Gastroesophageal sphincter (tissue), 4 donors: ENCODE results near the gene ARMC8. TPM values are rescaled to one million over a fixed set of nuclear protein-coding genes. Genes with fewer than 3 reads are reported as not detected.

Experiments
- ATAC-seq: fragments of 150-250 bp; one replicate; pipeline ENCODE4 v1.9.1; 2016; ENCODE audit warnings: mild to moderate bottlenecking, moderate library complexity
- H3K27ac ChIP-seq, 4 donors: fragments of 200-600 bp; sonication (generic) in 3 of 4; 1 replicate in 3 of 4; 2 replicates in 1 of 4; pipeline ENCODE4 v1.5.1; 2016 to 2019
- H3K27me3 ChIP-seq: fragments of 200-600 bp; sonication (generic); one replicate; pipeline ENCODE4 v1.5.1; 2019
- H3K36me3 ChIP-seq, 2 donors: fragments of 200-600 bp; sonication (generic); one replicate each; pipeline ENCODE4 v1.5.1; 2019; ENCODE audit warnings: control low read depth in 1 of 2
- H3K4me1 ChIP-seq, 3 donors: fragments of 200-600 bp; sonication (generic); 1 replicate in 2 of 3; 2 replicates in 1 of 3; pipeline ENCODE4 v1.5.1; 2016 to 2019; ENCODE audit warnings: control low read depth in 2 of 3
- H3K4me3 ChIP-seq, 2 donors: fragments of 200-600 bp; sonication (generic); one replicate each; pipeline ENCODE4 v1.5.1; 2019; ENCODE audit warnings: mild to moderate bottlenecking in 1 of 2, moderate library complexity in 1 of 2
- H3K9me3 ChIP-seq, 3 donors: fragments of 200-600 bp; sonication (generic); one replicate each; pipeline ENCODE4 v1.5.1; 2017 to 2019; ENCODE audit warnings: control low read depth in 2 of 3
- EP300 ChIP-seq: sonication (generic); formaldehyde crosslinking; IDR thresholded peaks from one replicate; pipeline ENCODE4 v1.6.1; 2017; ENCODE audit warnings: antibody characterized with exemption, mild to moderate bottlenecking
- POLR2A ChIP-seq, 2 donors: fragments of 450-650 bp; IDR thresholded peaks; one replicate each; pipeline ENCODE4 v1.6.1; 2017; ENCODE audit warnings: antibody characterized with exemption in 2 of 2, mild to moderate bottlenecking in 2 of 2, moderate library complexity in 1 of 2
- POLR2AphosphoS5 ChIP-seq: sonication (generic); formaldehyde crosslinking; IDR thresholded peaks from one replicate; pipeline ENCODE4 v1.6.1; 2017; ENCODE audit warnings: antibody characterized with exemption
- WGBS, 2 donors: methylation state at CpG; one replicate each; pipeline ENCODE4 v1.1.5; 2018; ENCODE audit warnings: low coverage in 1 of 2; 5-methylcytosine and 5-hydroxymethylcytosine counted together
- total RNA-seq, 4 donors: library from RNA; depleted of rRNA; stranded (reverse); fragments of >200 nt; gene quantifications; one replicate each; pipeline ENCODE4 v1.1.0, GENCODE V29; 2016
- TF ChIP-seq, protein P1 (sequence below), 4 experiments: fragments of 200-600 bp in 2 of 4; fragments of 450-650 bp in 2 of 4; sonication (generic) in 1 of 4; IDR thresholded peaks; one replicate each; pipeline ENCODE4 v1.5.1; 2017 to 2019; ENCODE audit warnings: antibody characterized with exemption in 4 of 4, mild to moderate bottlenecking in 2 of 4, moderate library complexity in 2 of 4

Gene ARMC8
- total RNA-seq, 4 donors from 2014 or later: 76.0 to 102 (median 91.6) TPM

DNA sequence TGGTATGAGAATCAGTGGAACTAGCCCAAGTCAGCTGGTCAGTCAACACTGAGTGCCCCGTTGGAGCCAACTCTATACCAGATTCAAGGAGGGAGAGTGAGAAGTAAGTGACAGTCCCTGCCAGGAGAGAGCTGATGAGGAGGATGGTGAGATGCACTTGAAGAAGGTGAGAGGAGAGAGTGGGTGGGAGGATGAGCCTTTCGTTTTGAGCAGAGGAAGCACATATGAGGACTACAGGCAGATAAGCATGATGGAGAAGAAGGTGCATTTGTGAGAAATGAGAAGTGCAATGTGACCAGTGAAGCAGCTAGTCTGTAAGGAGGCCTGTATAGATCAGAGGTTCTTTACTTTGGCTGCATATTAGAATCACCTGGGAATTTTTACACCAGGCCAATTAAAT is 102.2 kb downstream of the ARMC8 start:
- no peak for ATAC-seq
- H3K4me3 ChIP-seq: no peak overlapping the region
- no peak overlapping the region for H3K27ac ChIP-seq
- H3K36me3 ChIP-seq: peaks cover 6 to 100% of the 10 kb centered on the region in 2 donors
- no peaks in the 10 kb centered on the region for H3K27me3 ChIP-seq
- no peaks in the 10 kb centered on the region for H3K9me3 ChIP-seq
- no peak for TF ChIP-seq EP300
- TF ChIP-seq, protein P1, sequence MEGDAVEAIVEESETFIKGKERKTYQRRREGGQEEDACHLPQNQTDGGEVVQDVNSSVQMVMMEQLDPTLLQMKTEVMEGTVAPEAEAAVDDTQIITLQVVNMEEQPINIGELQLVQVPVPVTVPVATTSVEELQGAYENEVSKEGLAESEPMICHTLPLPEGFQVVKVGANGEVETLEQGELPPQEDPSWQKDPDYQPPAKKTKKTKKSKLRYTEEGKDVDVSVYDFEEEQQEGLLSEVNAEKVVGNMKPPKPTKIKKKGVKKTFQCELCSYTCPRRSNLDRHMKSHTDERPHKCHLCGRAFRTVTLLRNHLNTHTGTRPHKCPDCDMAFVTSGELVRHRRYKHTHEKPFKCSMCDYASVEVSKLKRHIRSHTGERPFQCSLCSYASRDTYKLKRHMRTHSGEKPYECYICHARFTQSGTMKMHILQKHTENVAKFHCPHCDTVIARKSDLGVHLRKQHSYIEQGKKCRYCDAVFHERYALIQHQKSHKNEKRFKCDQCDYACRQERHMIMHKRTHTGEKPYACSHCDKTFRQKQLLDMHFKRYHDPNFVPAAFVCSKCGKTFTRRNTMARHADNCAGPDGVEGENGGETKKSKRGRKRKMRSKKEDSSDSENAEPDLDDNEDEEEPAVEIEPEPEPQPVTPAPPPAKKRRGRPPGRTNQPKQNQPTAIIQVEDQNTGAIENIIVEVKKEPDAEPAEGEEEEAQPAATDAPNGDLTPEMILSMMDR (IDR thresholded peaks at IDR 0.05): no peak
- no peak for TF ChIP-seq POLR2A (IDR thresholded peaks at IDR 0.05)
- no peak for TF ChIP-seq POLR2AphosphoS5
- H3K4me1 ChIP-seq: no peaks in the 10 kb centered on the region
- 88 to 100% methylated on average over 1 to 2 of the region's 2 CpGs for WGBS, 2 donors

DNA sequence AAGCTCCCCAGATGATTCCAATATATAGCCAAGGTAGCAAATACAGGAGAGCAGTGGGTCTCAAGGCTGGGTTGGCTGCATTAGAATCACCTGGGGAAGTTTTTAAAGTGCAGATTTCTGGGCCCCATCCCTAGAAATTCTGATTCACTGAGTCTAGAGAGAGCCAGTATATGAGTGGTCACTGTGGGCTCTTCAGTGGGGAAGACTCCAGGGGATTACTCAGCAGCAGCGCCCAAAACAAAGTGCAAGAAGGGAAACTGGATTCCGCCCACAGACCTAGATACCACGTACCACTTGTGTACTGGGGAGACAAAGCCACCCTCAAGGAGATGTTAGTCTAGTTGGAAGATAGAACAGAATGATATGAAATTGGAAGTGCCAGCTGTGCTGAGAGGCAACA is 102.6 kb downstream of the ARMC8 start:
- Histone ChIP-seq H3K36me3 (peaks cover 6 to 100% of the 10 kb centered on the region in 2 donors), H3K27me3 (no peaks in the 10 kb centered on the region), H3K4me3 (no peak overlapping the region), H3K9me3 (no peaks in the 10 kb centered on the region), H3K4me1 (no peaks in the 10 kb centered on the region), H3K27ac (no peak overlapping the region)
- no peak for ATAC-seq
- 90% methylated on average over 2 of the region's 3 CpGs; no CpG with 5 or more reads in 1 of the 2 donors for WGBS, 2 donors
- TF ChIP-seq, protein P1 (IDR thresholded peaks at IDR 0.05): no peak
- no peak for TF ChIP-seq EP300
- no peak for TF ChIP-seq POLR2AphosphoS5
- no peak for TF ChIP-seq POLR2A (IDR thresholded peaks at IDR 0.05)

DNA sequence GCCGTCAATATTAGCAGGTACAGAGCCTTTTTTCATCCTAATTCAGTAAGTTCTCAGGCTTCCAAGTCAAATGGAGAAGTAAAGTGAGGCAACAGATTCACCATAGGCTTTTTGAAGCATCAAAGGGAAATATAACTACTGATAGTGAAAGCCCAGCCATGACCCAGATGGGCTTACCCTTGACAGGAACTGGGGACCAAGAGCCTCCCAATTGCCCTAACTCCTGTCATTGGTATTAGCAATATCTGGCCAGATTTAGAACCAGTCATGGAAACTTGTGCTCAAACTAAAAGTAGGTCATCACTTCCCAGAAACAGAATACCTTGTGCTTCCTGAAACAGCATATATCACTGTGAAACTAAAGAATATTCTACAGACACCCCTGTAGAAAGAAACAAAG is 109.5 kb downstream of the ARMC8 start:
- TF ChIP-seq EP300 (no peak), POLR2AphosphoS5 (no peak), POLR2A (IDR thresholded peaks at IDR 0.05) (no peak)
- TF ChIP-seq, protein P1 (IDR thresholded peaks at IDR 0.05): no peak
- ATAC-seq: no peak
- no peak overlapping the region for H3K4me3 ChIP-seq
- no peak overlapping the region for H3K27ac ChIP-seq
- peaks cover 0 to 80% of the 10 kb centered on the region in 2 donors for H3K36me3 ChIP-seq
- 100% methylated on average over 1 of the region's 1 CpG; no CpG with 5 or more reads in 1 of the 2 donors for WGBS, 2 donors
- no peaks in the 10 kb centered on the region for H3K27me3 ChIP-seq
- H3K4me1 ChIP-seq: no peaks in the 10 kb centered on the region
- no peaks in the 10 kb centered on the region for H3K9me3 ChIP-seq

DNA sequence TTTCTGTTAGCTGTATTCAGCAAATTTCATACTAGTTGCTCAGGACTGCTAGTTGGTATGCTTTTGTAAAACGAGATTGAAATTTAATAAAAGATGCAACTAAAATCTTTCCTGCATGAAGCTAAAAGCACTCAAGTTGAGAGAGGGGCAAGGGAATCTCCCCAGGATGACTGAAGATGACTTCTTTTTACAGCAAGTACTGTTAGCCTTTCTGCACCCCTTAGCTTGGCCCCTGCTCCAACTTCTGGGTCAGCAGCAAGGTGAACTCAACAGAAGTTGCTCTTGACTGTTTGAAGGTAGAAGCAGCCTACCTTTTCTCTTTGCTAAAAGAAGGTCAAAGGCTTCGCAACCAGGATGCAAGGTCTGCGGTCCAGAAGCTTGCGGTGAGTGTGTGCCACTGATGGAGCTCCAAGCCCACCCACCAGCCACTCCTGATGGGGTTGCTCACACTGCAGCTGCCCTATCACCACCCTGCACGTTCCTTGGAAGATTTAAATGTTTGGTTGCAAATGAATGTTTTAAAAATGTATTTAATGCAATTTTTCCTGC is 110.0 kb downstream of the ARMC8 start:
- no peak overlapping the region for H3K4me3 ChIP-seq
- no peak overlapping the region for H3K27ac ChIP-seq
- peaks cover 0 to 75% of the 10 kb centered on the region in 2 donors for H3K36me3 ChIP-seq
- H3K4me1 ChIP-seq: no peaks in the 10 kb centered on the region
- H3K9me3 ChIP-seq: no peaks in the 10 kb centered on the region
- no peak for TF ChIP-seq POLR2A (IDR thresholded peaks at IDR 0.05)
- no peak for TF ChIP-seq POLR2AphosphoS5
- TF ChIP-seq EP300: no peak
- TF ChIP-seq, protein P1 (IDR thresholded peaks at IDR 0.05): no peak
- H3K27me3 ChIP-seq: no peaks in the 10 kb centered on the region
- 78 to 92% methylated on average over 5 of the region's 5 CpGs for WGBS, 2 donors
- no peak for ATAC-seq

DNA sequence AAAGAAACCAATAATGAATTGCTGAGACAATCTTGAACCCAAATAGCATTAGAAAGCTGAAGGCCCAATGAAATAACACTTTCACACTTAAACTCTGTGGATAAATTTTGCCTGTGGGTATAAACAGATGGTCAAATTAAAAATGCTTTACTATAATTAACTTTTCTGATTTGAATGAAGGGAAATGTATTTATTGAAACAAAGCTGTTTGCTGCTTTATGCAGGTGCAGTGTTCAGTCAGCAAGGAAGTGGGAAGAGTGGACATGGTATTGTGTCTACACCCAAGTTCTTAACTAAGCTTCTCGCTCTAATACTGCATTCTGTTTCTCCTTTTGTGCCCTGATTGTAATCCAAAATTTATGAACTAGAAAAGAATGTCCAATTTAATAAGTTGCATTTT is 110.8 kb downstream of the ARMC8 start:
- no peak for ATAC-seq
- no peaks in the 10 kb centered on the region for H3K27me3 ChIP-seq
- WGBS, 2 donors: 86 to 100% methylated on average over 1 of the region's 1 CpG
- H3K9me3 ChIP-seq: no peaks in the 10 kb centered on the region
- no peaks in the 10 kb centered on the region for H3K4me1 ChIP-seq
- H3K36me3 ChIP-seq: peaks cover 0 to 67% of the 10 kb centered on the region in 2 donors
- H3K27ac ChIP-seq: no peak overlapping the region
- no peak overlapping the region for H3K4me3 ChIP-seq
- no peak for TF ChIP-seq POLR2A (IDR thresholded peaks at IDR 0.05)
- no peak for TF ChIP-seq EP300
- no peak for TF ChIP-seq POLR2AphosphoS5
- TF ChIP-seq, protein P1 (IDR thresholded peaks at IDR 0.05): no peak
